K562 (cell line): ENCODE data around the gene HMBS.
A peak's percentile ranks its signal among the peaks of the same experiment; 100 is the strongest.

Experiments used
- JUN ChIP-seq, 2 experiments: sonication (generic) in 1 of 2; formaldehyde crosslinking in 1 of 2; IDR thresholded peaks; 2 replicates each; pipeline versions ENCODE4 v1.6.1 to v1.8.0; 2012 to 2022; ENCODE audit warnings: borderline replicate concordance in 2 of 2, mild to moderate bottlenecking in 2 of 2, improper control_type of control experiment in 1 of 2, low read depth in 1 of 2, low read length in 1 of 2, missing genetic modification reagents in 1 of 2
- ZNF639 ChIP-seq, 2 experiments: fragments of 200-800 bp in 1 of 2; sonication (Bioruptor generic) in 1 of 2; sonication (generic) in 1 of 2; formaldehyde crosslinking in 1 of 2; IDR thresholded peaks in 1 of 2; conservative IDR thresholded peaks in 1 of 2; 2 replicates each; pipeline versions ENCODE4 v1.5.0 to v1.6.1; 2016 to 2020; ENCODE audit warnings: missing compliant biosample characterization in 1 of 2, missing genetic modification characterization in 1 of 2, missing genetic modification reagents in 1 of 2

DNA sequence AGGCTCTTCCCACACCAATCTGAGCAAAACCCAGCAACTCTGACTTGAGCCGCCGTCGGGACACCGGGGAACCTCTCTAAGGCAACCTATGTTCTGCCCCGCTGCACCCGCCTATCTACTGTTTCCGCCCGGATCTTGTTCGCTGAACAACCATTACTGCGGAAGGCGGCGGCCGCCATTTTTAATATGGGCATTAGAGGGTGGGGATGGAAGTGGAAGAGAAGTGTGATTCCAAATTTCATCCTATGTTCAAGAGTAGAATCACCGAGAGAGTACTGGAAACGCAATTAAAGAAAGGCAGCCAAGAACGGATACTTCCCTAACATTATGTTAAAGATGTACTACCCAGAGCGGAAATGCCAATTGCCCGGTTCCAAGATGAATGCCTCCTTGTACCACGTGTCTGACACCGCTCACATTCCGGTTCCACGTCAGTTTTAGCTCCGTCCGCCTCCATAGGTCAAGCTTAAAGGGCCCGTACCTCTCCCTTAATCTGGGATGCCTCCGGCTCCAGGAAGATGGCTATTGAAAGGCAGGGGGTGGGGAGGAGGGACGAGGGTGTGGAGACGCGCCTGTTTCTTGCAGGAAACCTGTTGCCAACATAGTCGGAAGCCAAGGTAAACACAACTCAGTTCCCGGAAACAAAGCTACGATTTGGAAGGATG, 17.2 kb downstream of the HMBS start, which contains the start of gene DPAGT1:
- TF ChIP-seq ZNF639 (CRISPR knock-in tag; conservative IDR thresholded peaks at IDR 0.05 in 1 of 2, IDR thresholded peaks at IDR 0.05 in 1 of 2) (peak in 1 of 2 experiments; percentile 80; a peak in 1 of 4 replicates), JUN (IDR thresholded peaks at IDR 0.05; ENCODE audit: borderline replicate concordance, low read depth, low read length) (peak; percentile 55; the same call in 1 of the 2 replicates), JUN (CRISPR knock-in tag; IDR thresholded peaks at IDR 0.05; ENCODE audit: borderline replicate concordance) (no peak)
